ENCODE measurements around the gene KIAA1755.
"Not testable (repeated sequence)": the region's sequence is repeated elsewhere in the genome, so short reads cannot be mapped to it uniquely, and the experiment has no call there.

The KIAA1755 gene

DNA sequence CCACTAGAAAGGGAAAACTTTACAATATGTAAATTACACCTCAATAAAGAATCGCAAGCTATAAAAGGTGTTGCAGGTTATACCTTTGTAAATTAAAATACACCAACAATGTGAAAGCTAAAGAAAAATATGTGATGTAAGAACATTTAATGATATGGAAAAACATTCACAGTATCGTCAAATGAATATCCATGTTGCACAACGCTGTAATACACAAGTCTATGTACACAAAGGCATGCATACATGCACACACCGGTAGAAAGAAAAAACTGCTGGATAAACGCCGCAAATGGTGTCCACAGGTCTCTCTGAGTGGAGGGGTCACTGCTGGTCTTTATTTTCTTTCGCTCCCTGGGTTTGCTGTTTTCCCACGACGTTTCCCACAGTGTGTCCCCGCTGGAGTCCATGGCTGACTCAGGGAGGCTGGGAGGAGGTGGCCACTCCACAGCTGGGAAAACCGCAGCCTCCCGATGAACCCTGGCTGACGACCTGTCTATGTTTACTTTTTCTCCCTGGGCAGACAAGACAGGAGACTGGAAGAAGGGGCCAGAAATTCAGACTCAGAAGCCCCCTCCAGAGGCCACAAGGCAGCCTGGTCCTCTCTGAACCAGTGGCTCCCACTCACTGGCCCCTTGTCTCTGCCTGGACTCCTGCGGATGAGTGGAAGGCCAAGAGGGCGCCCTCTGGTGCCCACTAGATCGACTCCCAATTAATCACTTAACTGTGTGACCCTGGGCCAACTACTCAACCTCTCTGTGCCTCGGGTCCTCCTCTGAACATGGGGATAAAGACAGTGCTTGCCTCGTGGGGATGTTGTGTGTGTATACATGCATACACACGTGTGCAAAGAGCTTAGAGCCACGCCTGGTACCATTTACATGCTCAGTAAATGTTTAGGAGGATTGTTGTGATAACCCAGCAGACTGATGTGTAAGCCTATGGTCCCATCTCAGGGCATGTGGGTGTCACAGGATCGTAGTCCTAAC, 30.6 kb upstream of the KIAA1755 start:
- no peak for FAIRE-seq

DNA sequence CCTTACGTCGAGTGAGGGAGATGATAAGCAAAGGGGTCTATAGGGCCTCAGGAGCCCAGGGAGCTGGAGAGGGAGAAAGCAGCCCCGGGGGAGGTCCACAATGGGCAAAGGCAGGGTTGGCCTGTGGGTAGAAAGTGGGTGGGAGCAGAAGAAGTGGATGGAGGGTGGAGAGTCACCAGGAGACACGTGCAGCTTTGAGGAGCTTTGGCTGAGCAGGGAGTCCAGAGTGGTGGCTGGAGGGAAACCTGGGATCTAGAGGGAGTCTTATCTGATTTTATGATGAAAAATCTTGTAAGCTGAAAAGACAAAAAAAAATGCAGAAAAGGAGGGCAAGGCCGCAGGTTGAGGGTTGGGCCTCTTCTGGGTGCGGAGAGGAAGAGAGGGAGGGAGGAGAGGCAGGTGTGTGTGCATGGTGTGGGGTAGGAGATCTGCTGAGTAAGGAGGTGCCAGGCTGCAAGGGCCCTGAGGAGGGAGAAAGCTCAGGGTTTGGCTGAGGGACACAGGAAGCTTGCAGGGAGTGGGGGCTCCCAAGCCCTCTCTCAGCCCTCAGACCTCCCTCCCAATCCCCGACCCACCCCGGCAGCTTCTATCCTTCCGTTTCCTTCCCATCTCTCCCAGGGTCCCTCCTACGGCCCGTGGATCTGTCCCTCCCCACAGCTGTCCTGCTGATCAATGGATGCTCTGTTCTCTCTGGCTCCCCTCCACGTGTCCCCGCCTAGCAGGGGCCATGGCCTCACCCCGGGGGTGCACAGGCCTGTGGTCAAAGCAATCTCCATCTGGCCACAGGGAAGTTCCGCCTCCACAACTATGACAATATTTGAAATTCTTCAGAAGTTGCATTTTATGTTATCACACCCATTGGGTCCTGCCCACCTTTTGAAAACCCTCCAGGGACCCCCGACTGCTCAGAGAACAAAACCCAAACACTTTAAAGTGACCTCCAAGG, 26.3 kb upstream of the KIAA1755 start:
- no peak for FAIRE-seq

DNA sequence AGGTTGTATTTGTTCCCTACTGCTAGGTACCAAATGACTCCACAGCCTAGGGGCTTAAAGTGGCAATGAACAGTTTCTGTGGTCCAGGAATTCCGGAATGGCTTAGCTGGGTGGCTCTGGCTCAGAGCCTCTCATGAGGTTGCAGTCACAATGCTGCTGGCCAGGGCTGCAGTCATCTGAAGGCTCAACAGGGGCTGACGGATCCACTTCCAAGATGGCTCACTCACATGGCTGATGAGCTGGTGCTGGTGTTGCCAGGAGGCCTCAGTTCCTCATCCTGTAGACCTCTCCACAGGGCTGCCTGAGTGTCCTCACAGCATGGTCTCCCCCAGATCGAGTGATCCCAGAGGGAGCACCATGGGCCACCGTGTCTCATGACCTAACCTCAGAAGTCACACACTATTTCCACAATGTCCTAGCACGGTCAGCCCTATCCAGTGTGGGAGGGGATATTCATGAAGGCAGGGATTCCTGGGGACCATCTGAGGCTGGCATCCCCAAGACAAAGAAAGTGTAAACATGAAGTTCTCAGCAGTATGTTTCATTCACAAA, 24.4 kb upstream of the KIAA1755 start:
- FAIRE-seq: no peak

DNA sequence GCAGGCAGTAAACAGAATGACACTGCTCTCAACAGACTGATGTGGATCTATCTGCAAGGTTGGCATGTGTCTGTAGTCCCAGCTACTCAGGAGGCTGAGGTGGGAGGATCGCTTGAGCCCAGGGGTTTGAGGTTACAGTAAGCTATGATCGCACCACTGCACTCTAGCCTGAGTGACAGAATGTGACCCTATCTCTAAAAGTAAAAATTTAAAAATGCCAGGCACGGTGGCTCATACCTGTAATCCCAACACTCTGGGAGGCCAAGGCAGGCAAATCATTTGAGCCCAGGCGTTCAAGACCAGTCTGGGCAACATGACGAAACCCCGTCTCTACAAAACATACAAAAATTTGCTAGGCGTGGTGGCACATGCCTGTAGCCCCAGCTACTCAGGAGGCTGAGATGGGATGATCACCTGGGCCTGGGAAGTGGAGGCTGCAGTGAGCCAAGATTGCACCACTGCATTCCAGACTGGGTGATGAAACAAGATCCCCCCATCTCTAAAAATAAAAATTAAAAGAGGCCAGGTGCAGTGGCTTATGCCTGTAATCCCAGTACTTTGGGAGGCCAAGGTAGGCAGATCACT, 23.6 kb upstream of the KIAA1755 start:
- not testable (repeated sequence) for FAIRE-seq

DNA sequence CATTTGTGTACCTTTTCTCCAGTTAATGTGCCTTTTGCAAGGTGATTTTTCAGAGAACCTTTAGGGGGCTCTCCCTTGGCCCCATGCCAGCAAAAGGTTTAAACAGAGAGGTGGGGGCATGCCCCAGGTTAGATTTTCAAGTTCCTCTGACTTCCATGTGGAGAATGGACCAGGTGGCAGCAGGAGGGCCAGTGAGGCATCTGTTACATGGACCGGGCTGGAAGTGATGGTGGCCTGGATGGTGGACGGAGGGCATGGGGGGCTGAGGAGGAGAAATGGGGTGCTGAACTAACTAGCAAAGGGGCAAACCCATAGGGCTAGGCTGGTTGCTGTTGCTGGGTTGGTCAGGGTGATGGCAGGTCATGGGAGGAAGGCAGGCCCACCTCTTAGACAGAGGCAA, 22.7 kb upstream of the KIAA1755 start:
- FAIRE-seq: no peak

DNA sequence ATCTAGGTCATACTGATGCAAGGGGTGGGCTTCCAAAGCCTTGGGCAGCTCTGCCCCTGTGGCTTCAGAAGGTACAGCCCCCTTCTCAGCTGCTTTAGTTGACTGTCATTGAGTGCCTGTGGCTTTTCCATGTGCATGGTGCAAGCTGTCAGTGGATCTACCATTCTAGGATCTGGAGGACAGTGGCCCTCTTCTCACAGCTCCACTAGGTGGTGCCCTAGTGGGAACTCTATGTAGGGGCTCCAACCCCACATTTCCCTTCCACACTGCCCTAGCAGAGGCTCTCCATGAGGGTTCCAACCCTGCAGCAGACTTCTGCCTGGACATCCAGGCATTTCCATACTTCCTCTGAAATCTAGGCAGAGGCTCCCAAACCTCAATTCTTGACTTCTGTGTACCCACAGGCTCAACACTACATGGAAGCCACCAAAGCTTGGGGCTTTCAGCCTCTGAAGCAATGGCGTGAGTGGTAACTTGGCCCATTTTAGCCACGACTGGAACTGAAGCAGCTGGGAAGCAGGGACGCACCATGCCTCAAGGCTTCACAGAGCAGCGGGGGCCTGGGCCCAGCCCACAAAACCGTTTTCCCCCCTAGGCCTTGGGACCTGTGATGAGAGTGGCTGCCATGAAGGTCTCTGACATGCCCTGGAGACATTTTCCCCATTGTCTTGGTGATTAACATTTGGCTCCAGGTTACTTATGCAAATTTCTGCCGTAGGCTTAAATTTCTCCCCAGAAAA, 20.8 kb upstream of the KIAA1755 start:
- not testable (repeated sequence) for FAIRE-seq

DNA sequence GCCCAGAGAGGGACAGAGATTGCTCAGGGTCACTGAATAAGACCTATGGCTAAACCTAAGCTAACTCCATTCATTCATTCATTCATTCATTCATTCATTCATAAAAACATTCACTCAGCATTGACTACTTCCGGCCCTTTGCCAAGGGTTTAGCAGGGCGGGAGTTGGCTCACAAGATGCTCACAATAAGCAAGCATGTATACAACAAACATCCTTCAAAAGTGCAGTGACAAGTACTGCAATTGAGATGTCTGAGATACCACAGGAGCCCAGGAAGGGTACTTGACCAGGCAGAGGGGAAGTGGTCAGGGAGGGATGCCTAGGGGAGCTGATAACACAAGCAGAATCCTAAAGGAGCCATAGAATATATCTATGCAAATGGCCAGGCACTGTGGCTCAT, 18.2 kb upstream of the KIAA1755 start:
- no peak for FAIRE-seq

DNA sequence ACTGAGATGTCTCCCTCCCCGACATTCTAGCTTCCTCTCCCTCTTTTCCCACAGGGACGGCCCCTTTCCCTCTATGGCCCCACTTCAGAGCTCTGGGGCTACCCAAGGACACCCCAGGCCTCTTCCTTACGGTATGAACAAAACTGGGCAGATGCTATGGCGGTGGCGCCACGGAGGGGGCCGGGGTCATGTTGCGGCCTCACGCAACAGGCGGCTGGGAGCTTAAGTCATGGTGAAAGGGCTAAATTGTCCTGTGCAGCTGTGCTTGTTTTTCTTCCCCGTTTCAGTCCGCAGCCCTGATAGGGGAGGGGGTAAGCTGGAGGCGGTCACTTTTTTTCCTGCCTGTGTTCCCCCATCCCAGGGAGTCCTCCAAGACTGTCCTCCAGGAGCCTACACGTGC, 17.6 kb upstream of the KIAA1755 start:
- FAIRE-seq: no peak

DNA sequence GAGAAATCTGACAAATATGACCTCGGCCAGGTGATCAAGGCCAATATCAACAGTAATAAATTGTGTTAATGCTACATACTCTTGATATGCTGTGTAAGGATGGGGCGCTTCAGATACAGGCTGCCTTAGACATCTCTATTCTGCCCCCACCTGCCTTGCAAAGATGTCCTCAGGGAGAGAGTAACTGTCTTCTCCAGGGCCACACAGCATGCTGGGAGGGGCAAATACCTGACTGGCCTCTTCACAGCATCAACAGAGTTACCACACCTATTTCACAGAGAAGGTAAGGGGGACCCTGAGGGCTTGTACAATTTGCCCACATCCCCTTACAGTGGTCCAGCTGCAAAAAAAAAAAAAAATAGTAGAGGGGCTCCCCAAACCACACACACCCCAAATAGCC, 17.2 kb upstream of the KIAA1755 start:
- no peak for FAIRE-seq

DNA sequence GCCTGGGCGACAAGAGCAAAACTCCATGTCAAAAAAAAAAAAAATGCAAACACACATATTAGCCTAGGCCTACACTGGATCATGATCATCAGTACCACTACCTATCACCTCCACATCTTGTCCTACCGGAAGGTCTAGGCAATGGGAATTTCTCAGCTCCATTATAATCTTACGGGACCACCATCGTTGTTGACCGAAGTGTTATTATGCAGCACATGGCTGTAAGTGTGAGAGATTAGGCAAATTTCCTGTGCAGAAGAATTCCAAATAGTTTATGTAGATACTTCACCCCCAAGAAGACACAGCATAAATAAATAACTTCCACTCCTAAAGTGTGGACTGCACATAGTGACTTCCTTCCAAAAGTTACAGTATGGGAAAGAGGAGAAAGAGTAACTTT, 16.8 kb upstream of the KIAA1755 start:
- no peak for FAIRE-seq

DNA sequence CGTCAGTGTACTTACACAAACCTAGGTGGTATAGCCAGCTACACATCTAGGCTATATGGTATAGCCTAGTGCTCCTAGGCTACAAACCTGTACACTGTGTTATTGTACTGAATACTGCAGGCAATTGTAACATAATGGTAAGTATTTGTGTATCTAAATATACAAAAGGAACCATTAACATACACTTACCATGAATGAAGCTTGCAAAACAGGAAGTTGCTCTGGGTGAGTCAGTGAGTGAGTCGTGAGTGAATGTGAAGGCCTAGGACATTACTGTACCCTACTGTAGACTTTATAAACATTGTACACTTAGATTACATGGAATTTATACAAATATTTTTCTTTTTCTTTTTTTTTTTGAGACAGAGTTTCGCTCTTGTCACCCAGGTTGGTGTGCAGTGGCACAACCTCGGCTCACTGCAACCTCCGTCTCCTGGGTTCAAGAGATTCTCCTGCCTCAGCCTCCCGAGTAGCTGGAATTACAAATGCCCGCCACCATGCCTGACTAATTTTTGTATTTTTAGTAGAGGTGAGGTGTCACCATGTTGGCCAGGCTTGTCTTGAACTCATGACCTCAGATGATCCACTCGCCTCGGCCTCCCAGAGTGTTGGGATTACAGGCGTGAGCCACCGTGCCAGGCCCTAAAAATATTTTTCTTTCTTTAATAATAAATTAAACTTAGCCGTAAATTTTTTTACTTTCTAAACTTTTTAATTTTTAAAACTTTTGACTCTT, 15.4 kb upstream of the KIAA1755 start:
- FAIRE-seq: no peak

DNA sequence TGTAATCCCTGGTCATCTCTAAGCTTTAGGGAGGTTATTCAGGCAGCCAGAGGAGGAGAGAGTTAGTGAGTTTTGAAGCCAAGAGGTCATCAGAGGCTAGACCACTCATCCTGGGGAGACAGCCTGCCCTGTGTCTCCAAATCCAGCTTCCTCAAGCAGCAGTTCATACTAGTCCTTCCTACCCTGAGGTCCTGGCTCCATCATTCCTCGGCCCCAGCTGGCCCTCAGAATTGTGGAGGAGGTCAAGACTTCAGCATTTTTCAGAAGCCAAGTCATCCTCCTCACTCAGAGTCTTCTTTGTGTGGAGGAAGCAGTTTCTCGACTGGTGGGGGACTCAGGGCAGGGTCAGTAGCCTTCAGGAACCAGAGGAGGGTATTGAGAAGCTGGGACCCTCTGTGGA, 12.4 kb upstream of the KIAA1755 start:
- FAIRE-seq: no peak

DNA sequence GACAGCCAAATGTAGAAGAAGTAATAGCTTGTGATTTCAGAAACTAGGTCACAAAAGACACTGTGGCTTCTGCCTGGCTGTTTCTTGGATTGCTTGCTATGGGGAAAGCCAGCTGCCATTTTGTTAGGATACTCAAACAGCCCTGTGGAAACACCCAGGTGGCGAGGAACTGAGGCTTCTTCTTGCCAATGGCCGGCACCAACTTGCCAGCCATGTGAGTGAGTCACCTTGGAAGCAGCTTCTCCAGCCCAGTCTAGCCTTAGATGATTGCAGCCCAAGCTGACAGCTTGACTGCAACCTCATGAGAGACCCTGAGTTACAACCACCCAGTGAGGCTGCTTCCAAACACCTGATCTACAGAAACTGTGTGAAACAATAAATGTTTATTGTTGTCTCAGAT, 11.9 kb upstream of the KIAA1755 start:
- FAIRE-seq: no peak

DNA sequence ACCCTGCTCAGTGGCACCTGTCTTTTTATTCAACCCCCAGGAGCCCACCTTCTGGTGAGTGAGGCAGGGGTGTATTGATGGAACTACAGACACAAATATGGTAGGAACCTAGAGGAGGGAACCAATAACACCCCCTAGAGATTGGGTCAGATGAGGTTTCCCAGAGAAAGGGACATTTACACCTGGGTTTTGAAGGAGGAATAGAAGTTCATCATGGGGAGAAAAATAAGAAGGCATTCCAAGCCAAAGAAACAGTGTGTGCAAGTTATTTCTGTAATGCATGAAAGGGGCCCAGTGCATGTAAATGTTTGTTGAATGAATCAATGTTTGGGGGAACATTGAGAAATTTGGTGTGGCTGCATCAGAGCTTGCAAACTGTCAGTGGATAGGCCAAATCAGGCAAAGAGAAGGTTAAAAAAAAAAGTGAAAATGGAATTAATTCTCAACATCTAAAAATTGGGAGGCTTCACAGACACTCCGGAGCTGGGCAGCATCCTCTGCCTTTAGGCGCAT, 11.1 kb upstream of the KIAA1755 start:
- FAIRE-seq: no peak

DNA sequence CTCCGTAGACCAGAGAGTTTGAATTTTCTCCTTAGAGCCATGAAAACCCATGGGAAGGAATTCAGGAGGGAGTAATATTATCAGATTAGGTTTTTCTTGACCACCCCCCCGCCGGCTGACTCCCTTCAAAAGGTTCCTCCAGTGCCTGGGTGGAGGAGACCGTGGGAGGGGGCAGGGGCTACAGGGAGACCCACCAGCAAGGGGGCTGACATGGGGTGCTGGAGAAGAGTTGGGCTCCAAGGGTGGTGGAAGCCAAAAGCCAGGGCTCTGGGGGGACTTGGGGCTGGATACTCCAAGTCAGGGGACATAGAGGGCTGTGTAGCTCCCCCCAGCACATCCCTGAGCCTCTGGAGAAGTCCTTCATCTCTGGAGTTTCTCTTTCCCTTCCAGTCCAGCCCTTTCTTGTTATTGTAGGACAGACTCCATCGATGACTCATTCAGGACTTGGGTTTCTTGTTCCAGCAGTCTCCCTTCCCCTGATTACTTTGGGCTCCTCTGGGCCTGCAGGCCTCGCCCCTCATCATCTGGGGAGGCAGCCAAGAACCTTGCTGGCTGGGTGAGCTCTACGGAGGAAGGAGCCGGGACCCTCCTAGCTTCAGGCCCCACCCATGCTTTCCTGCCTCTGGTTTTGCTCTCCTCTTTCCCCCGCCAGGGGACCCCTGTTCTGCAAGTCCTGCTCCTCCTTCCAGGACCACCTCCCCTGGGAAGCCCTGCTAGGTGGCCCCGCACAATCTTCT, 10.5 kb upstream of the KIAA1755 start:
- FAIRE-seq: no peak

DNA sequence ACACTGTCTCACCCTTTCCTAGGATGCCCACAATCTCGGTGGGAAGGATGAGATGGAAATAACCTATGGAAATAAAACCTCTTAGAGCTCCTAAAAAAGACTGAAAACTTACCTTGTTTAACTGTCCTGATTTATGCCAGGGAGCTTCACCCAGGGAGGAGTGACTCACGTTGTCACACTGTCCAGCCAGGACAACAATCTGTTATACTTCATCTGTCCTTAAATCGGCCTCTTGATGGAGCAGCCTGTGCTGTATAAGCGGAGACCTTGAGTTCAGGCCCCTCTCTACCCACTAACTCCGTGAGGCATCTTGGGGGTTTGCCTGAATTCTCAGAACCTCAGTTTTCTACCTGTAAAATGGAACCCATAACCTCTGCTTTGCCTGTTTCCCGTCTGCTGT, 9.2 kb upstream of the KIAA1755 start:
- no peak for FAIRE-seq

DNA sequence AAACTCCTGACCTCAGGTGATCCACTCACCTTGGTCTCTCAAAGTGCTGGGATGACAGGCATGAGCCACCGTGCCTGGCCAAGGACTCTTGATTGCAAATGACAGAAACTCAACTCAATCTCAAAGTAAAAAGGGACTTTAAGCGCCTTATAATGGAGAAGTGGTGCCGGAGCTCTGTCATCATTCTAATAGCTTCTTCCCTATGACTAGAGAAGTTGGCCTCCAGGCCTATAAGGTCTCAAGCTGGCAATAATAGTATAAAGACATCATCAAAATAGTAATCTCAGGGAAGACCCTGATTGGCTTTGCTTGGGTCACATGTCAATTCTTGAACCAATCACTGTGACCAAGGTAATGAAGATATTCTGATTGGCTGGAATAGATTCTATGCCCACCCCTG, 8.5 kb upstream of the KIAA1755 start:
- no peak for FAIRE-seq

DNA sequence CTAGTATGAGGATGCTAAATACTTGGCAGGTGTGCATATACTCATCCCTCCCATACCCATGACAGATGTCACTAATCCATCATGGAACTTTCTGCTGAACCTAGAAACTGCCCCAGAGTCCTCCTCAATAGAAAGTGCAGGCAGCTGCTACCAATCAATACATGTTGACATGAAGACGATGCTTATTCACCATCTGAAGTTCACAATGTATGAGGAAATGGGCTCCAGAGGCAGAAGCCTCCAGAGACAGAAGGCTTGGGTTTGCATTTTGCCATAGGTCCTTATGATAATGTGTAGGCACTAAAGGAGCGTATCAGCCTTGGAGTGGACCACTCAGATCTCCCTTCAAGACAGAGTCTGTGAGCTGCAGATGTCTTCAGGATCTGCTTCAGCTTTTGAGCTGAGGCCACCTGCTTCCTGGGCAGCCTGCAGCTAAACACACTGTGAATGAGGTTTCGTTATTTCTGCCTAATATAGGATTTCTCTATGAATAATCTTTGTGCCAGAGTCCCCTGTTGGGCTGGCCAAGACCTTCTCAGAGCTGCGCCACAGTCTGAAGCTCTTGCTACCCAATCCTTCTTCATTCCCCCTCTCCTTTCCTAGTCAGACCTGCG, 7.5 kb upstream of the KIAA1755 start:
- no peak for FAIRE-seq

DNA sequence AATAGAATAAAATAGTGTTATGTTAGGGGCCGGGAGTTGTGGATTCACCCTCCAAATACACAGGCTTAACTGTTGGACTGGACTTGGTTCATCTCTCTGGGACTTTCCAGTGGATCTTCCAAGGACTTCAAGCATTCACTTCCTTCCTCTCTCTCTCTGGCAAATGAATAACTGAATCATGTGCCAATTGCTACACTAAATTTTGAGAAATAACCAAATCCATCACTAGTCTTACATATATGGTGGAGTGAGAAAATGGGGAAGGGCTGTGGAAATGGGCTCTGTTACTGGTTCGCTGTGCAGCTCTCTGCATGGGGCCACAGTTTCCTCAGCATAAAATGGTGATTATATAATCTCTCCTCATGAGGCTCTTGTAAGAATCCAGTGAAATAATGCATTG, 6.8 kb upstream of the KIAA1755 start:
- no peak for FAIRE-seq

DNA sequence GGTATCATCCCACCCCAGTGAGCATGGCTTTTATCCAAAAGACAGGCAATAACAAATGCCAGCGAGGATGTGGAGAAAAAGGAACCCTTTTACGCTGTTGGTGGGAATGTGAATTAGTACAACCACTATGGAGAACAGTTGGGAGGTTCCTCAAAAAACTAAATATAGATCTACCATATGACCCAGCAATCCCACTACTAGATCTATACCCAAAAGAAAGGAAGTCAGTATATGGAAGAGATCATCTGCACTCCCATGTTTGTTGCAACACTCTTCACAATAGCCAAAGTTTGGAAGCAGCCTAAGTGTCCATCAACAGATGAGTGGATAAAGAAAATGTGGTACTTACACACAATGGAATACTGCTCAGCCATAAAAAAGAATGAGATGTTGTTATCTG, 5.9 kb upstream of the KIAA1755 start:
- no peak for FAIRE-seq
